Activated CD4-positive, alpha-beta T cell treated with anti-CD3 and anti-CD28 coated beads, Interleukin-2, amount 10 ng/mL, durations not matched to agents 24 days and 14 days (primary cell): ENCODE measurements around the gene ANO1. TPM values are rescaled to one million over a fixed set of nuclear protein-coding genes. Genes with fewer than 3 reads are reported as not detected.

ENCODE experiments used
- DNase-seq: peaks from one replicate; pipeline ENCODE4 v3.0.0; 2022
- H3K27ac Mint-ChIP-seq: one replicate; pipeline ENCODE4 v1.8.0; 2022; ENCODE audit warnings: mild to moderate bottlenecking, mixed read lengths
- H3K27me3 Mint-ChIP-seq: one replicate; pipeline ENCODE4 v1.8.0; 2022; ENCODE audit warnings: mixed read lengths
- H3K36me3 Mint-ChIP-seq: one replicate; pipeline ENCODE4 v1.8.0; 2022; ENCODE audit warnings: low read depth, mild to moderate bottlenecking, mixed read lengths
- H3K4me1 Mint-ChIP-seq: one replicate; pipeline ENCODE4 v1.8.0; 2021; ENCODE audit warnings: mixed read lengths
- H3K4me3 Mint-ChIP-seq: one replicate; pipeline ENCODE4 v1.8.0; 2022; ENCODE audit warnings: mild to moderate bottlenecking, moderate library complexity, mixed read lengths
- H3K9me3 Mint-ChIP-seq: one replicate; pipeline ENCODE4 v1.8.0; 2021; ENCODE audit warnings: mixed read lengths
- intact Hi-C: fragments of 100-400 bp; cut with micrococcal nuclease; formaldehyde crosslinking; loops from one replicate; pipeline ENCODE4 v1.15.1; 2023
- total RNA-seq: library from RNA; stranded (reverse); gene quantifications from 2 replicates; pipeline ENCODE4 v1.2.3, GENCODE V29; 2022

Gene ANO1
- total RNA-seq, 1 donor from 2014 or later, result not detected

DNA sequence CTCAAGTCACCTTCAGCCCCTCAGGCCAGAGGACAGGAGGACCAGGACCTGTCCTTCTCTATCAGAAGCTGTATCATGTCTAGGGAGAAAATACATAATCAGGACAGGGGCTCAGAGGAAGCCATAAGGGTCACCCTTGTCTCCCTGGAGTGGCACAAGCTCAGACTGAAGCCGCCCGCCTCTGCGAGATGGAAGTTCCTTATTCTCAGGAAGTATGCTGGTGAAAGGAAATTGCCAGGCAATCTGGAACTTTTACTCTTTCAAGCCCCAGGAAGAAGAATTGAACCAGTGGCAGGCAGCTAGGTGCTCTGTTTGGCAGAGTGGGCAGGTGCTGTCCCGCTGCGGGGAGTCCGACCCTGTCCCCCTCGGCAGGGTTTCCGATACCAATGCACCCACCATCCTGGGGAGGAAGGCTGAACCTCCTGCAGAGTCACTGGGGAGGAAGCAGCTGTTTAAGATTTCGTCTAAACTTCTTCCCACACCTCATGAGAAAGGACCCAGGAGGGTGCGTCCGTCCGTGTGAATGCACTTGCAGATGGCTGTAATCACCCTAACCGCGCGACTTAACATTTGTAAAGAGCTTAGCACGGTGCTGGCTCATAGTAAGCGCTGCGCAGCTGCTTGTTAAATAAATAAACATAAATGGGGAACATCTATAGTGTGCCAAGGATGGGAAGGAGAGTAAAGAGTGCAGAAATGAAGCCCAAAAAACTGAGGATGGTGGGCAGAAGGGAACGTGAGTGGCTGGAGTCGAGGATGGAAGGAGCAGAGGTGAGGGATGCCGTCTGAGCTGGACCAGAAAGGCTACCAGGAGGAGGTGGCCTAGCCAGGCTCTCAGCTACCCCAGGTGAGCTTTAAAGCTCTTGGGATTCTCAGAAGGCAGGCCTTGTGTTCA is 5.0 kb upstream of the ANO1 start:
- Mint-ChIP-seq H3K27me3 (peaks cover 65% of the 10 kb centered on the region), H3K4me3 (no peak overlapping the region), H3K4me1 (no peaks in the 10 kb centered on the region), H3K27ac (no peak overlapping the region), H3K9me3 (no peaks in the 10 kb centered on the region), H3K36me3 (no peaks in the 10 kb centered on the region)
- intact Hi-C loops, result loop anchor here (10.0 kb wide), 1 partner anchor 148 kb away; no protein-coding TSS in a partner anchor
- no peak for DNase-seq

DNA sequence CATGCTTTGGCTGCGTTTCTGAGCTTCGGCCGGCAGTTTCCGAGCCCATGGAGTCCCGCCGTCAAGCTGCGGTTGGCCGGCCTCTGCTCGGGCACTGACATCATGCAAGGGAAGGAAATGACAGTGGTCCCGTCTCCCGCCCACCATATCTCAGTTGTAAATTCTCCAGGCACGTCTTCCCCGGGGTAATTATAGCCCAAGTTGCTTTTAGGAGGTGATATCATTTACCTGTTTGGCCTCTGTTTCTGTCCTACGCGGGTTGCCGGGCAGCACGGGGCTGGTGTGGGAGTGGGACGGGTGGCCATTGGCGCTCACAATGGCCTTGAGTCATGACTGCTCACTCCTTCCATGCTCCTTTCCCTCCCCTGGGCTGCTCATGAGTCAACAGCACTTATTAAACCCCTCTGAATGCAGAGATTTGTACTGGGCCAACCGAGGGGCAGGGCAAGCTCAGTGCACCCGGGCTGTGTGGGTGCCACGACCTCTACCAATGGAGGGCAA is 4.2 kb upstream of the ANO1 start:
- Mint-ChIP-seq H3K27ac (no peak overlapping the region), H3K9me3 (no peaks in the 10 kb centered on the region), H3K4me1 (no peaks in the 10 kb centered on the region), H3K27me3 (peaks cover 62% of the 10 kb centered on the region), H3K36me3 (no peaks in the 10 kb centered on the region), H3K4me3 (no peak overlapping the region)
- intact Hi-C loops, result loop anchor here (10.0 kb wide), 1 partner anchor 149 kb away; no protein-coding TSS in a partner anchor
- DNase-seq, result no peak

DNA sequence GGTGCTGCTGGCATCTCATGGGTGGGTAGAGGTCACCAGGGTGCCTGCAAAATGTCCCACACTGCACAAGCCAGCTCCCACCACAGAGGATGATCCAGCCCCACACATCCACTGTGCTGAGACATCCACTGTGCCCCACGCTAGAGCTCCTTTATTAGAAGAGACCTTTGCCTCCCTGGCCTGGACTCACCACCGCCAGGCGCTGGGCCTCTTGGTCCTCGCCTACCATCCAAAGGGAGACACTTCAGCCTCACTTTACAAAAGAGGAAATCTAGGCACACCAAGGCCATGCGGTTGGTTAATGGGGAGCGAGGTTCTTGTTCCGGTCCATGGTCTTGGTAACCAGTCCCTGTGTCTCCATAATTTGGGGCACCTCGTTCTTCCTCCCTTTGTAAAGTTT is 3.4 kb upstream of the ANO1 start:
- H3K27ac Mint-ChIP-seq, result no peak overlapping the region
- no peak overlapping the region for H3K4me3 Mint-ChIP-seq
- H3K36me3 Mint-ChIP-seq, result no peaks in the 10 kb centered on the region
- H3K4me1 Mint-ChIP-seq, result no peaks in the 10 kb centered on the region
- no peaks in the 10 kb centered on the region for H3K9me3 Mint-ChIP-seq
- intact Hi-C loops, result loop anchor here (10.0 kb wide), 1 partner anchor 150 kb away; no protein-coding TSS in a partner anchor
- DNase-seq, result no peak
- H3K27me3 Mint-ChIP-seq, result peaks cover 69% of the 10 kb centered on the region

DNA sequence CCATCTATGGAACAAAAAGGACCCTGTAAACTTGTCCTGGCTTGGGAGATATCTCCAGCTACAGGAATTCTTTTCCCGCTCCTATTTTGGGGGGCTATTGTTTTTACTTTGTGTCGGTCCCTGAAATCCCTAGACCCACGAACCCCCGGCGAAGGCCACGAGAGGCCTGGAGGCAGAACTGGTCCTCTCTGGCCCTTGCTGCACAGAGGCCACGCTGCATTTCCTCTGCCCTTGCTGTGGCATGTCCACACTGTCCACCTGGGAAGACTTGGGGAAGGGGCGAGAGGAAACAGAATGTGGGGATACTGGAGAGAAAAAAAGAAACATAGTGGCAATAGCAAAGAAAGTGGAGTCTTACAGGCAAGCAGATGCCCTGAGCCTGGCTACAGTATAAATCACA is 2.3 kb upstream of the ANO1 start:
- DNase-seq, result no peak
- Mint-ChIP-seq H3K4me3 (no peak overlapping the region), H3K27ac (no peak overlapping the region), H3K36me3 (no peaks in the 10 kb centered on the region), H3K27me3 (peaks cover 67% of the 10 kb centered on the region), H3K4me1 (no peaks in the 10 kb centered on the region), H3K9me3 (no peaks in the 10 kb centered on the region)
- intact Hi-C loops, result loop anchor here (10.0 kb wide), 1 partner anchor 151 kb away; no protein-coding TSS in a partner anchor

- H3K4me3 Mint-ChIP-seq, result no peak overlapping the region
- intact Hi-C loops, result loop anchor here (10.0 kb wide), 1 partner anchor 152 kb away; no protein-coding TSS in a partner anchor
- no peaks in the 10 kb centered on the region for H3K4me1 Mint-ChIP-seq
- DNase-seq, result no peak
- no peaks in the 10 kb centered on the region for H3K9me3 Mint-ChIP-seq
- H3K27ac Mint-ChIP-seq, result no peak overlapping the region
- H3K27me3 Mint-ChIP-seq, result peaks cover 67% of the 10 kb centered on the region
- no peaks in the 10 kb centered on the region for H3K36me3 Mint-ChIP-seq
These were observed 1.6 kb upstream of the ANO1 start for GRCh38 chr11:70076461-70076931.

GRCh38 chr11:70077411-70078094 is 564 bp upstream of the ANO1 start:
- Mint-ChIP-seq H3K9me3 (no peaks in the 10 kb centered on the region), H3K4me1 (no peaks in the 10 kb centered on the region), H3K36me3 (no peaks in the 10 kb centered on the region), H3K27me3 (peaks cover 59% of the 10 kb centered on the region), H3K27ac (no peak overlapping the region), H3K4me3 (no peak overlapping the region)
- DNase-seq, result no peak
- intact Hi-C loops, result loop anchor here (10.0 kb wide), 1 partner anchor 153 kb away; no protein-coding TSS in a partner anchor

- no peaks in the 10 kb centered on the region for H3K4me1 Mint-ChIP-seq
- no peaks in the 10 kb centered on the region for H3K9me3 Mint-ChIP-seq
- H3K27ac Mint-ChIP-seq, result no peak overlapping the region
- no peak for DNase-seq
- H3K4me3 Mint-ChIP-seq, result no peak overlapping the region
- no peaks in the 10 kb centered on the region for H3K36me3 Mint-ChIP-seq
- peaks cover 48% of the 10 kb centered on the region for H3K27me3 Mint-ChIP-seq
- intact Hi-C loops, result loop anchor here (10.0 kb wide), 1 partner anchor 154 kb away; no protein-coding TSS in a partner anchor
These were observed 882 bp downstream of the ANO1 start for GRCh38 chr11:70078781-70079616.

DNA sequence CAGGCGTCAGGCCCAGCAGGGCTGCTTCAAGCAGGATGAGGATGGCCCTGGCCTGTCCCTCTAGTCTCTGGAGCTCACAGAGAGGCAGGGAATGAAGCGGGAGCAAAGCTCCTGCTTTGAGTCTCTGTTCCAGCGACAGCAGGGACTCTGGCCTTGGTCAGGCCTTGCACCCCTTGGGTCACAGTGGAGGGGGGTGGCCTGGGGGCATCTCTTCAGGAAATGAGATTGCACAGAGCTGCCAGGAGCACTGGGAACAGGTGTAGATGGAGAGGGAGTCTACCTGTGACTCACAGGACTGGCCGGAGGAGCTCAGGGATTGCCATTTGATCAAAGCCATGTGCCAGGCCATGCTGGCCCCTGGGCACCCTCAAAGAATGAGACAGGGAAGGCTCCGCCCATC is 1.6 kb downstream of the ANO1 start:
- intact Hi-C loops, result loop anchor here (10.0 kb wide), 1 partner anchor 155 kb away; no protein-coding TSS in a partner anchor
- no peak overlapping the region for H3K4me3 Mint-ChIP-seq
- no peak for DNase-seq
- no peak overlapping the region for H3K27ac Mint-ChIP-seq
- H3K4me1 Mint-ChIP-seq, result no peaks in the 10 kb centered on the region
- H3K27me3 Mint-ChIP-seq, result peaks cover 43% of the 10 kb centered on the region
- H3K9me3 Mint-ChIP-seq, result no peaks in the 10 kb centered on the region
- H3K36me3 Mint-ChIP-seq, result no peaks in the 10 kb centered on the region

DNA sequence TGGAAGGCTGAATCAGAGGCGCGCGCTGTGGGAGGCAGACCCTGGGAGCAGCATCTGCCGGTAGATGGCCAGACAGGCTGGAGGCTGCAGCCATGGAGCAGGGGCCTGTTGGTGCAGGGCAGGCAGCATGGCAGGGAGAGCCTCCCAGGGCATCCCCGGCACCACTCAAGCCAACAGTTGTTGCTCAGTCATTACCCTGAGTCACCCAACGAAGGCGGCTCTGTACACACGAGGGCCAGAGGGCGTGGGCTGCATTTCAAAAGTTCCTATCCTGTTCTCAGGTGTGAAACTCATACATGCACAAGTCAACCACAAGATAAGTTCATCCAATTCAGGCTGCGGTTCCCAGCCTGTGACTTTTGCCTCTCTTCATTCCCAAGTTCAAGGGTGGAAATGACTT is 2.6 kb downstream of the ANO1 start:
- H3K36me3 Mint-ChIP-seq, result no peaks in the 10 kb centered on the region
- no peaks in the 10 kb centered on the region for H3K9me3 Mint-ChIP-seq
- intact Hi-C loops, result no loop called here
- peaks cover 35% of the 10 kb centered on the region for H3K27me3 Mint-ChIP-seq
- DNase-seq, result no peak
- H3K4me1 Mint-ChIP-seq, result no peaks in the 10 kb centered on the region
- no peak overlapping the region for H3K4me3 Mint-ChIP-seq
- H3K27ac Mint-ChIP-seq, result no peak overlapping the region

DNA sequence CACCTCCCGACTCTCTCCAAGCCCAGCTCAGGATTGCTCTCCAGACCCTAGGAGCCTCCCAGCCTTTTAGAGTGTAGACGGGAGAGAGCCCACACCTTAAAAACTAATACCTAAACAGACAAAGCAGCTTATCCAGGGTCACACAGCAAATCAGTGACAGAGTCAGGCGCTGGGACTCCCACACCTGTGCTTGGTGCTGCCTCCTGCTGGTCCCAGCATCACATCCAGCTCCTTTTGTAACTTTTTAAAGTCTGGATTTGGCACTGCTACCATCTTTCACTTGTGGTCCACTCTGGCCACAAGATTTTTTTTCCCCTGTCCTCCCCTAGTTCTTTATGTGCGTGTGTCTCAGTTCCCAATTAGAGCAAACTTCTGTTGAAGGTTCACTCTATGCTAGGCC is 4.7 kb downstream of the ANO1 start:
- Mint-ChIP-seq H3K9me3 (no peaks in the 10 kb centered on the region), H3K4me1 (no peaks in the 10 kb centered on the region), H3K4me3 (no peak overlapping the region), H3K36me3 (no peaks in the 10 kb centered on the region), H3K27ac (no peak overlapping the region), H3K27me3 (peaks cover 18% of the 10 kb centered on the region)
- no peak for DNase-seq
- intact Hi-C loops, result no loop called here

- no peak overlapping the region for H3K4me3 Mint-ChIP-seq
These were observed 6.2 kb downstream of the ANO1 start for GRCh38 chr11:70084046-70084984.

More at GRCh38 chr11:70084046-70084984, 6.2 kb downstream of the ANO1 start:
- no peaks in the 10 kb centered on the region for H3K4me1 Mint-ChIP-seq
- no peak overlapping the region for H3K27ac Mint-ChIP-seq
- no peaks in the 10 kb centered on the region for H3K9me3 Mint-ChIP-seq
- peaks cover 16% of the 10 kb centered on the region for H3K27me3 Mint-ChIP-seq
- intact Hi-C loops, result no loop called here
- no peaks in the 10 kb centered on the region for H3K36me3 Mint-ChIP-seq
- DNase-seq, result no peak
